HEK293 (cell line): Measurements from ENCODE around the gene LRIF1.
"Not testable (repeated sequence)": the region's sequence is repeated elsewhere in the genome, so short reads cannot be mapped to it uniquely, and the experiment has no call there.

Source experiments
- CTCF ChIA-PET: fragments of 350-600 bp; formaldehyde crosslinking; extraction: SDS; loops from one replicate; lab custom pipeline; 2021; ENCODE audit warnings: antibody characterized with exemption; lab: Yijun Ruan, JAX
- POLR2A ChIA-PET: fragments of 300-600 bp; formaldehyde crosslinking; extraction: SDS; loops from one replicate; lab custom pipeline; 2020; ENCODE audit warnings: antibody characterized with exemption, inconsistent platforms; lab: Yijun Ruan, JAX
- H3K27ac ChIP-seq: fragments of 200-500 bp; sonication (Bioruptor generic); 2 replicates; pipeline ENCODE4 v1.5.1; 2014; ENCODE audit warnings: low read depth, low read length, control low read depth, inconsistent platforms; ENCODE audit errors: extremely low read depth
- H3K36me3 ChIP-seq, 2 experiments: fragments of 200-500 bp in 1 of 2; sonication (Bioruptor generic) in 1 of 2; 1 replicate in 1 of 2; 2 replicates in 1 of 2; pipeline ENCODE4 v1.5.1; 2014 to 2017; ENCODE audit warnings: inconsistent platforms in 2 of 2, low read length in 2 of 2; ENCODE audit not compliant: control insufficient read depth in 2 of 2, insufficient read depth in 1 of 2
- H3K4me1 ChIP-seq: fragments of 200-500 bp; sonication (Bioruptor generic); 2 replicates; pipeline ENCODE4 v1.5.1; 2014; ENCODE audit warnings: mild to moderate bottlenecking, low read length, inconsistent platforms; ENCODE audit not compliant: control insufficient read depth, insufficient read depth
- H3K4me3 ChIP-seq: 2 replicates; pipeline ENCODE4 v1.5.1; 2011; ENCODE audit warnings: low read depth, mild to moderate bottlenecking, control low read depth, low read length, moderate library complexity
- H3K9me3 ChIP-seq: fragments of 200-500 bp; sonication (Bioruptor generic); 2 replicates; pipeline ENCODE4 v1.5.1; 2014; ENCODE audit warnings: low read depth, low read length, inconsistent platforms; ENCODE audit not compliant: control insufficient read depth, insufficient read depth
- HOXD13 ChIP-seq: sonication (generic); formaldehyde crosslinking; IDR thresholded peaks from 2 replicates; pipeline ENCODE4 v1.8.0; 2022; ENCODE audit warnings: missing genetic modification reagents, borderline replicate concordance
- OVOL3 ChIP-seq: fragments of 450-650 bp; formaldehyde crosslinking; IDR thresholded peaks from 2 replicates; pipeline ENCODE4 v1.5.1; 2016; ENCODE audit warnings: missing biosample characterization, missing genetic modification characterization
- WT1 ChIP-seq: fragments of 450-650 bp; formaldehyde crosslinking; IDR thresholded peaks from 2 replicates; pipeline ENCODE4 v1.5.1; 2016; ENCODE audit warnings: missing biosample characterization, missing genetic modification characterization
- ZBTB17 ChIP-seq: fragments of 450-650 bp; formaldehyde crosslinking; IDR thresholded peaks from 2 replicates; pipeline ENCODE4 v1.5.1; 2016; ENCODE audit warnings: missing biosample characterization, missing genetic modification characterization
- ZFHX2 ChIP-seq: fragments of 450-650 bp; formaldehyde crosslinking; conservative IDR thresholded peaks from 2 replicates; pipeline ENCODE4 v1.5.1; 2016; ENCODE audit warnings: missing biosample characterization, missing genetic modification characterization
- ZFP37 ChIP-seq: fragments of 450-650 bp; formaldehyde crosslinking; IDR thresholded peaks from 2 replicates; pipeline ENCODE4 v1.5.1; 2016; ENCODE audit warnings: missing biosample characterization, missing genetic modification characterization
- ZFP69B ChIP-seq: fragments of 450-650 bp; formaldehyde crosslinking; IDR thresholded peaks from 2 replicates; pipeline ENCODE4 v1.5.1; 2016; ENCODE audit warnings: missing biosample characterization, missing genetic modification characterization
- ZNF239 ChIP-seq: fragments of 450-650 bp; formaldehyde crosslinking; IDR thresholded peaks from 2 replicates; pipeline ENCODE4 v1.5.1; 2016; ENCODE audit warnings: missing biosample characterization, missing genetic modification characterization
- ZNF266 ChIP-seq: fragments of 450-650 bp; formaldehyde crosslinking; IDR thresholded peaks from 2 replicates; pipeline ENCODE4 v1.5.1; 2016; ENCODE audit warnings: missing biosample characterization, missing genetic modification characterization, low read depth
- ZNF501 ChIP-seq: fragments of 450-650 bp; formaldehyde crosslinking; IDR thresholded peaks from 2 replicates; pipeline ENCODE4 v1.5.1; 2016; ENCODE audit warnings: missing biosample characterization, missing genetic modification characterization
- ZNF530 ChIP-seq: fragments of 450-650 bp; formaldehyde crosslinking; IDR thresholded peaks from 2 replicates; pipeline ENCODE4 v1.5.1; 2016; ENCODE audit warnings: low read depth, missing biosample characterization, missing genetic modification characterization
- ZNF548 ChIP-seq: fragments of 450-650 bp; formaldehyde crosslinking; IDR thresholded peaks from 2 replicates; pipeline ENCODE4 v1.5.1; 2016; ENCODE audit warnings: missing biosample characterization, missing genetic modification characterization
- ZNF560 ChIP-seq: fragments of 450-650 bp; formaldehyde crosslinking; IDR thresholded peaks from 2 replicates; pipeline ENCODE4 v1.5.1; 2017; ENCODE audit warnings: missing biosample characterization, missing genetic modification characterization, borderline replicate concordance
- ZNF654 ChIP-seq: fragments of 450-650 bp; formaldehyde crosslinking; IDR thresholded peaks from 2 replicates; pipeline ENCODE4 v1.5.1; 2016; ENCODE audit warnings: low read depth, missing biosample characterization, missing genetic modification characterization
- TF ChIP-seq, protein P1 (sequence below): fragments of 450-650 bp; formaldehyde crosslinking; optimal IDR thresholded peaks from 2 replicates; pipeline ENCODE3; 2016; ENCODE audit warnings: missing biosample characterization, mild to moderate bottlenecking, missing genetic modification characterization
- TF ChIP-seq, protein P2 (sequence below): fragments of 450-650 bp; formaldehyde crosslinking; IDR thresholded peaks from 2 replicates; pipeline ENCODE4 v1.5.1; 2016; ENCODE audit warnings: missing biosample characterization, missing genetic modification characterization
- TF ChIP-seq, protein P3 (sequence below): fragments of 450-650 bp; formaldehyde crosslinking; IDR thresholded peaks from 2 replicates; pipeline ENCODE4 v1.5.1; 2016; ENCODE audit warnings: missing biosample characterization, missing genetic modification characterization
- TF ChIP-seq, protein P4 (sequence below): sonication (generic); formaldehyde crosslinking; IDR thresholded peaks from 2 replicates; pipeline ENCODE4 v1.8.1; 2022; ENCODE audit warnings: mild to moderate bottlenecking, moderate library complexity, missing genetic modification reagents
- TF ChIP-seq, protein P5 (sequence below): fragments of 450-650 bp; formaldehyde crosslinking; IDR thresholded peaks from 2 replicates; pipeline ENCODE4 v1.5.1; 2016; ENCODE audit warnings: missing biosample characterization, missing genetic modification characterization, low read depth

Gene LRIF1

DNA sequence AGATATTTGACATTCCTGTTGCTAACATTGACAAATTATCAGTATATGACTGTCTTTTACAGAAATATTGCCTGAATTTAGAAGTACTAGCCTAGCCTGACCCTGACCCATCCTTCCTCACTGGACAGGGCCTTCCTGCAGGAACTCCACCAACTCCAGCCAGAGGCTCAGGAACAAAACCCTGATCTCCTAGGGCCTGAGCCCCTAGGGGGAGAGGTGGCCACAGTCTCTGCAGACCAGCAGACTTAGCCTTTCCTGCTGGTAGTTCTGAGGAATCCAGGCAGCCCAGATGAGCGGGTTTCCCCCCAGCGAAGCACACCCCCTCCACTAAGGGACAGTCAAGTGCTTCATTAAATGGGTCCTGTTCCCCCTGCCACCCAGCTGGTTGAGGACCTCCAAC is 44.3 kb upstream of the LRIF1 start (continued):
- no peak for TF ChIP-seq ZNF560 (tag by site-specific recombination)

DNA sequence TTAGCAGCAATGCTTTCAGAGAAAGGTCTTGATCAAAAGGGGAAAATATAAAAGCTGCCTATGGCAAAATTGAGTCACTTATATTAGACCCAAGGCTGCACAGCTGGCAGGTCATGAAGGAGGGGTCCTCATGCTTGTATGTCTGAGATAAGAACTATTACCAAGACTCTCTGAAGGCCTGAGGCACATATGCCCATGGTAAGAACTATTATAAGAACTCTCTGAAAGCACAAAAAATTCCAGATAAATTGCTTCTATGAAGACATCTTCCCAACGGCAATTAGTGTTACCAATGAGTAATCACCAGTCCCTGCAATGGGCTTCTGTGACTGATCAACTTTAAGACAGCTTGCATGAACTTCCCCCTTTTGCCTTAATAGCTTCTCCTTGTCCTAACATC is 42.8 kb upstream of the LRIF1 start:
- no peaks in the 10 kb centered on the region for H3K9me3 ChIP-seq
- ChIA-PET CTCF (interaction anchor here (0.6 to 1.0 kb wide), 3 partner anchors 24 to 613 kb away, joined by 3 read pairs; partner anchors contain the start of gene RAP1A), POLR2A (no interaction called here)
- no peak overlapping the region for H3K27ac ChIP-seq
- no peak overlapping the region for H3K4me3 ChIP-seq
- TF ChIP-seq ZNF266: no peak
- TF ChIP-seq, protein P1, sequence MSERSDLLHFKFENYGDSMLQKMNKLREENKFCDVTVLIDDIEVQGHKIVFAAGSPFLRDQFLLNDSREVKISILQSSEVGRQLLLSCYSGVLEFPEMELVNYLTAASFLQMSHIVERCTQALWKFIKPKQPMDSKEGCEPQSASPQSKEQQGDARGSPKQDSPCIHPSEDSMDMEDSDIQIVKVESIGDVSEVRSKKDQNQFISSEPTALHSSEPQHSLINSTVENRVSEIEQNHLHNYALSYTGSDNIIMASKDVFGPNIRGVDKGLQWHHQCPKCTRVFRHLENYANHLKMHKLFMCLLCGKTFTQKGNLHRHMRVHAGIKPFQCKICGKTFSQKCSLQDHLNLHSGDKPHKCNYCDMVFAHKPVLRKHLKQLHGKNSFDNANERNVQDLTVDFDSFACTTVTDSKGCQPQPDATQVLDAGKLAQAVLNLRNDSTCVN: no peak
- TF ChIP-seq ZNF239 (tag by site-specific recombination): no peak
- no peak for TF ChIP-seq ZFP37 (tag by site-specific recombination)
- no peak for TF ChIP-seq ZNF501 (tag by site-specific recombination)
- no peak for TF ChIP-seq ZFHX2
- TF ChIP-seq, protein P2, sequence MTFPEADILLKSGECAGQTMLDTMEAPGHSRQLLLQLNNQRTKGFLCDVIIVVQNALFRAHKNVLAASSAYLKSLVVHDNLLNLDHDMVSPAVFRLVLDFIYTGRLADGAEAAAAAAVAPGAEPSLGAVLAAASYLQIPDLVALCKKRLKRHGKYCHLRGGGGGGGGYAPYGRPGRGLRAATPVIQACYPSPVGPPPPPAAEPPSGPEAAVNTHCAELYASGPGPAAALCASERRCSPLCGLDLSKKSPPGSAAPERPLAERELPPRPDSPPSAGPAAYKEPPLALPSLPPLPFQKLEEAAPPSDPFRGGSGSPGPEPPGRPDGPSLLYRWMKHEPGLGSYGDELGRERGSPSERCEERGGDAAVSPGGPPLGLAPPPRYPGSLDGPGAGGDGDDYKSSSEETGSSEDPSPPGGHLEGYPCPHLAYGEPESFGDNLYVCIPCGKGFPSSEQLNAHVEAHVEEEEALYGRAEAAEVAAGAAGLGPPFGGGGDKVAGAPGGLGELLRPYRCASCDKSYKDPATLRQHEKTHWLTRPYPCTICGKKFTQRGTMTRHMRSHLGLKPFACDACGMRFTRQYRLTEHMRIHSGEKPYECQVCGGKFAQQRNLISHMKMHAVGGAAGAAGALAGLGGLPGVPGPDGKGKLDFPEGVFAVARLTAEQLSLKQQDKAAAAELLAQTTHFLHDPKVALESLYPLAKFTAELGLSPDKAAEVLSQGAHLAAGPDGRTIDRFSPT (tag by site-specific recombination): no peak
- no peak for TF ChIP-seq ZNF548 (tag by site-specific recombination)
- TF ChIP-seq OVOL3 (tag by site-specific recombination): no peak
- no peak for TF ChIP-seq ZNF654 (tag by site-specific recombination)
- TF ChIP-seq, protein P3, sequence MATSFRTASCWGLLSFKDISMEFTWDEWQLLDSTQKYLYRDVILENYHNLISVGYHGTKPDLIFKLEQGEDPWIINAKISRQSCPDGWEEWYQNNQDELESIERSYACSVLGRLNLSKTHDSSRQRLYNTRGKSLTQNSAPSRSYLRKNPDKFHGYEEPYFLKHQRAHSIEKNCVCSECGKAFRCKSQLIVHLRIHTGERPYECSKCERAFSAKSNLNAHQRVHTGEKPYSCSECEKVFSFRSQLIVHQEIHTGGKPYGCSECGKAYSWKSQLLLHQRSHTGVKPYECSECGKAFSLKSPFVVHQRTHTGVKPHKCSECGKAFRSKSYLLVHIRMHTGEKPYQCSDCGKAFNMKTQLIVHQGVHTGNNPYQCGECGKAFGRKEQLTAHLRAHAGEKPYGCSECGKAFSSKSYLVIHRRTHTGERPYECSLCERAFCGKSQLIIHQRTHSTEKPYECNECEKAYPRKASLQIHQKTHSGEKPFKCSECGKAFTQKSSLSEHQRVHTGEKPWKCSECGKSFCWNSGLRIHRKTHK: no peak
- no peak for TF ChIP-seq WT1 (tag by site-specific recombination)
- no peak for TF ChIP-seq HOXD13
- no peak for TF ChIP-seq ZBTB17 (tag by site-specific recombination)
- TF ChIP-seq ZNF530 (tag by site-specific recombination): no peak
- TF ChIP-seq, protein P4, sequence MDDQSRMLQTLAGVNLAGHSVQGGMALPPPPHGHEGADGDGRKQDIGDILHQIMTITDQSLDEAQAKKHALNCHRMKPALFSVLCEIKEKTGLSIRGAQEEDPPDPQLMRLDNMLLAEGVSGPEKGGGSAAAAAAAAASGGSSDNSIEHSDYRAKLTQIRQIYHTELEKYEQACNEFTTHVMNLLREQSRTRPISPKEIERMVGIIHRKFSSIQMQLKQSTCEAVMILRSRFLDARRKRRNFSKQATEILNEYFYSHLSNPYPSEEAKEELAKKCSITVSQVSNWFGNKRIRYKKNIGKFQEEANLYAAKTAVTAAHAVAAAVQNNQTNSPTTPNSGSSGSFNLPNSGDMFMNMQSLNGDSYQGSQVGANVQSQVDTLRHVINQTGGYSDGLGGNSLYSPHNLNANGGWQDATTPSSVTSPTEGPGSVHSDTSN: no peak
- TF ChIP-seq, protein P5, sequence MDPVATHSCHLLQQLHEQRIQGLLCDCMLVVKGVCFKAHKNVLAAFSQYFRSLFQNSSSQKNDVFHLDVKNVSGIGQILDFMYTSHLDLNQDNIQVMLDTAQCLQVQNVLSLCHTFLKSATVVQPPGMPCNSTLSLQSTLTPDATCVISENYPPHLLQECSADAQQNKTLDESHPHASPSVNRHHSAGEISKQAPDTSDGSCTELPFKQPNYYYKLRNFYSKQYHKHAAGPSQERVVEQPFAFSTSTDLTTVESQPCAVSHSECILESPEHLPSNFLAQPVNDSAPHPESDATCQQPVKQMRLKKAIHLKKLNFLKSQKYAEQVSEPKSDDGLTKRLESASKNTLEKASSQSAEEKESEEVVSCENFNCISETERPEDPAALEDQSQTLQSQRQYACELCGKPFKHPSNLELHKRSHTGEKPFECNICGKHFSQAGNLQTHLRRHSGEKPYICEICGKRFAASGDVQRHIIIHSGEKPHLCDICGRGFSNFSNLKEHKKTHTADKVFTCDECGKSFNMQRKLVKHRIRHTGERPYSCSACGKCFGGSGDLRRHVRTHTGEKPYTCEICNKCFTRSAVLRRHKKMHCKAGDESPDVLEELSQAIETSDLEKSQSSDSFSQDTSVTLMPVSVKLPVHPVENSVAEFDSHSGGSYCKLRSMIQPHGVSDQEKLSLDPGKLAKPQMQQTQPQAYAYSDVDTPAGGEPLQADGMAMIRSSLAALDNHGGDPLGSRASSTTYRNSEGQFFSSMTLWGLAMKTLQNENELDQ: no peak
- no peak for TF ChIP-seq ZFP69B (tag by site-specific recombination)
- H3K36me3 ChIP-seq: no peaks in the 10 kb centered on the region
- no peaks in the 10 kb centered on the region for H3K4me1 ChIP-seq

DNA sequence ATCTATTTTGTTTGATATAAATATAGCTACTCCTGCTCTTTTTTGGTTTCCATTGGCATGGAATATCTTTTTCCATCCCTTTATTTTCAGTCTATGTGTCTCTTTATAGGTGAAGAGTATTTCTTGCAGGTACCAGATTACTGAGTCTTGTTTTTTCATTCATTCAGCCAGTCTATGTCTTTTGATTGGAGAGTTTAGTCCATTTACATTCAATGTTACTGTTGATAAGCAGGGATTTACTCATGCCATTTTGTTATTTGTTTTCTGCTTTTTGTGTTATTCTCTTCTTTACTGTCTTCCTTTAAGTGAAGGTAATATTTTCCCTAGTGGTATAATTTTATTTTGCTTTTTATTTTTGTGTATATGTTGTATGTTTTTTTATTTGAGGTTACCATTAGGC is 35.9 kb upstream of the LRIF1 start:
- POLR2A ChIA-PET, H3K36me3 ChIP-seq, H3K4me3 ChIP-seq, H3K4me1 ChIP-seq, H3K27ac ChIP-seq, H3K9me3 ChIP-seq: not testable (repeated sequence)
- CTCF ChIA-PET: interaction anchor here (0.6 to 0.7 kb wide), 2 partner anchors 170 to 284 kb away, joined by 5 read pairs; no protein-coding TSS in a partner anchor
